H9 (cell line): Measurements from ENCODE around the gene TDP1. TPM values are rescaled to one million over a fixed set of nuclear protein-coding genes. Genes with fewer than 3 reads are reported as not detected.

ENCODE experiments used
- DNase-seq: peaks from one replicate; pipeline ENCODE4 v3.0.0-alpha.2; 2017
- H2AFZ ChIP-seq: one replicate; pipeline ENCODE4 v1.6.1; 2013; ENCODE audit warnings: mild to moderate bottlenecking, low read length, control low read depth, moderate library complexity
- H2AK5ac ChIP-seq: 2 replicates; pipeline ENCODE4 v1.6.1; 2013; ENCODE audit warnings: low read length, control low read depth, mixed read lengths; ENCODE audit not compliant: insufficient read length
- H2BK120ac ChIP-seq: one replicate; pipeline ENCODE4 v1.6.1; 2013; ENCODE audit warnings: low read depth, mild to moderate bottlenecking, low read length, control low read depth, inconsistent platforms; ENCODE audit not compliant: poor library complexity, severe bottlenecking
- H2BK12ac ChIP-seq: 2 replicates; pipeline ENCODE4 v1.6.1; 2013; ENCODE audit warnings: low read length, control low read depth, mixed read lengths, low read depth; ENCODE audit not compliant: insufficient read length
- H2BK15ac ChIP-seq: 2 replicates; pipeline ENCODE4 v1.6.1; 2013; ENCODE audit warnings: low read depth, low read length, control low read depth
- H2BK20ac ChIP-seq: one replicate; pipeline ENCODE4 v1.6.1; 2013; ENCODE audit warnings: low read depth, mild to moderate bottlenecking, low read length, control low read depth, inconsistent platforms; ENCODE audit not compliant: poor library complexity, severe bottlenecking
- H2BK5ac ChIP-seq: 2 replicates; pipeline ENCODE4 v1.6.1; 2013; ENCODE audit warnings: low read length, control low read depth, mixed read lengths; ENCODE audit not compliant: insufficient read length
- H3K14ac ChIP-seq: 2 replicates; pipeline ENCODE4 v1.6.1; 2013; ENCODE audit warnings: low read length, control low read depth; ENCODE audit not compliant: insufficient read depth
- H3K18ac ChIP-seq: 2 replicates; pipeline ENCODE4 v1.6.1; 2013; ENCODE audit warnings: low read depth, mild to moderate bottlenecking, mixed read lengths, low read length, control low read depth; ENCODE audit not compliant: insufficient read length
- H3K23ac ChIP-seq: 2 replicates; pipeline ENCODE4 v1.6.1; 2013; ENCODE audit warnings: low read length, control low read depth, mixed read lengths, low read depth; ENCODE audit not compliant: insufficient read length
- H3K23me2 ChIP-seq: 2 replicates; pipeline ENCODE4 v1.6.1; 2013; ENCODE audit warnings: low read depth, mild to moderate bottlenecking, mixed read lengths, low read length, control low read depth; ENCODE audit not compliant: insufficient read length, poor library complexity, severe bottlenecking
- H3K27ac ChIP-seq: 2 replicates; pipeline ENCODE4 v1.5.1; 2013; ENCODE audit warnings: low read length, control low read depth, mixed read lengths, low read depth; ENCODE audit not compliant: insufficient read length
- H3K27me3 ChIP-seq: 2 replicates; pipeline ENCODE4 v1.6.1; 2013; ENCODE audit warnings: low read length, control low read depth, inconsistent platforms; ENCODE audit not compliant: insufficient read depth
- H3K4ac ChIP-seq: 2 replicates; pipeline ENCODE4 v1.6.1; 2013; ENCODE audit warnings: low read depth, mild to moderate bottlenecking, control low read depth, inconsistent platforms, low read length, moderate library complexity
- H3K4me1 ChIP-seq: 2 replicates; pipeline ENCODE4 v1.6.1; 2013; ENCODE audit warnings: low read length, control low read depth, inconsistent platforms; ENCODE audit not compliant: insufficient read depth
- H3K4me2 ChIP-seq: 2 replicates; pipeline ENCODE4 v1.6.1; 2013; ENCODE audit warnings: low read length, control low read depth, mixed read lengths; ENCODE audit not compliant: insufficient read length, insufficient read depth
- H3K56ac ChIP-seq: 2 replicates; pipeline ENCODE4 v1.6.1; 2013; ENCODE audit warnings: low read depth, mild to moderate bottlenecking, mixed read lengths, low read length, control low read depth; ENCODE audit not compliant: insufficient read length
- H3K79me1 ChIP-seq: 2 replicates; pipeline ENCODE4 v1.6.1; 2013; ENCODE audit warnings: low read depth, mild to moderate bottlenecking, moderate library complexity, low read length, control low read depth, inconsistent platforms; ENCODE audit not compliant: insufficient read depth, poor library complexity, severe bottlenecking
- H3K79me2 ChIP-seq: 2 replicates; pipeline ENCODE4 v1.6.1; 2013; ENCODE audit warnings: low read length, control low read depth, inconsistent platforms; ENCODE audit not compliant: insufficient read depth
- H3K9ac ChIP-seq: 2 replicates; pipeline ENCODE4 v1.6.1; 2013; ENCODE audit warnings: low read length, control low read depth, mixed read lengths; ENCODE audit not compliant: insufficient read length; ENCODE audit errors: extremely low read depth
- H3K9me3 ChIP-seq: one replicate; pipeline ENCODE4 v1.6.1; 2013; ENCODE audit warnings: low read depth, low read length, inconsistent platforms; ENCODE audit not compliant: control insufficient read depth
- H3T11ph ChIP-seq: one replicate; pipeline ENCODE4 v1.6.1; 2013; ENCODE audit warnings: mild to moderate bottlenecking, low read length, control low read depth, inconsistent platforms
- H4K20me1 ChIP-seq: one replicate; pipeline ENCODE4 v1.6.1; 2013; ENCODE audit not compliant: control insufficient read depth, insufficient read length, insufficient read depth
- H4K5ac ChIP-seq: 2 replicates; pipeline ENCODE4 v1.6.1; 2013; ENCODE audit warnings: low read depth, mild to moderate bottlenecking, mixed read lengths, low read length, control low read depth; ENCODE audit not compliant: insufficient read length
- H4K8ac ChIP-seq: replicated peaks from 2 replicates; pipeline ENCODE4 v1.6.1; 2013; ENCODE audit warnings: low read length, control low read depth, mixed read lengths, low read depth; ENCODE audit not compliant: insufficient read length
- H4K91ac ChIP-seq: 2 replicates; pipeline ENCODE4 v1.6.1; 2013; ENCODE audit warnings: low read depth, mild to moderate bottlenecking, moderate library complexity, mixed read lengths, low read length, control low read depth; ENCODE audit not compliant: insufficient read length
- H3K27ac Mint-ChIP-seq, 3 experiments: 2 replicates in 2 of 3; 3 replicates in 1 of 3; pipeline ENCODE4 v1.8.0; 2020 to 2021; ENCODE audit warnings: mixed read lengths in 3 of 3, mild to moderate bottlenecking in 1 of 3, moderate library complexity in 1 of 3
- H3K27me3 Mint-ChIP-seq: 2 replicates; pipeline ENCODE4 v1.8.0; 2021; ENCODE audit warnings: low read depth, mild to moderate bottlenecking, moderate library complexity, mixed read lengths
- H3K36me3 Mint-ChIP-seq, 3 experiments: 2 replicates in 2 of 3; 3 replicates in 1 of 3; pipeline ENCODE4 v1.8.0; 2020 to 2021; ENCODE audit warnings: low read depth in 3 of 3, mixed read lengths in 3 of 3; ENCODE audit not compliant: insufficient read depth in 1 of 3
- H3K4me1 Mint-ChIP-seq, 2 experiments: 2 replicates each; pipeline ENCODE4 v1.8.0; 2020; ENCODE audit warnings: mixed read lengths in 2 of 2
- H3K4me3 Mint-ChIP-seq, 2 experiments: 2 replicates in 1 of 2; 3 replicates in 1 of 2; pipeline ENCODE4 v1.8.0; 2020 to 2021; ENCODE audit warnings: mild to moderate bottlenecking in 2 of 2, mixed read lengths in 2 of 2, moderate library complexity in 1 of 2
- H3K9me3 Mint-ChIP-seq, 2 experiments: 2 replicates in 1 of 2; 3 replicates in 1 of 2; pipeline ENCODE4 v1.8.0; 2020; ENCODE audit warnings: mild to moderate bottlenecking in 2 of 2, mixed read lengths in 2 of 2, moderate library complexity in 1 of 2
- CTCF ChIP-seq: fragments of 200-600 bp; sonication (generic); conservative IDR thresholded peaks from 3 replicates; pipeline ENCODE4 v1.8.0; 2021; ENCODE audit warnings: antibody characterized with exemption, mild to moderate bottlenecking
- WGBS: extraction: QIAGEN DNeasy Blood & Tissue Kit; methylation state at CpG from one replicate; pipeline ENCODE4 v1.1.7; 2013; ENCODE audit warnings: missing lambda C conversion rate, low lambda C conversion rate, mixed read lengths; ENCODE audit not compliant: insufficient read length; ENCODE audit errors: extremely low coverage; 5-methylcytosine and 5-hydroxymethylcytosine counted together
- total RNA-seq: library from RNA; stranded (reverse); gene quantifications from 2 replicates; pipeline ENCODE4 v1.2.1, GENCODE V29; 2021

Gene TDP1
- total RNA-seq, 1 experiment from 2014 or later = 53.4 TPM

- Histone ChIP-seq H3K23me2 (no peaks in the 10 kb centered on the region), H3T11ph (no peak overlapping the region), H2BK20ac (no peak overlapping the region), H2AK5ac (no peak overlapping the region), H4K20me1 (no peaks in the 10 kb centered on the region), H2BK120ac (no peak overlapping the region), H2AFZ (no peak overlapping the region), H3K27ac (no peak overlapping the region), H2BK12ac (no peak overlapping the region), H2BK5ac (no peak overlapping the region), H3K18ac (no peak overlapping the region), H3K56ac (no peak overlapping the region), H4K8ac (no peak overlapping the region), H3K23ac (no peak overlapping the region), H3K4me2 (no peak overlapping the region), H3K9me3 (no peaks in the 10 kb centered on the region), H4K5ac (no peak overlapping the region), H2BK15ac (no peak overlapping the region), H3K79me2 (no peaks in the 10 kb centered on the region; the same call in 1 of the 2 replicates), H3K14ac (no peak overlapping the region), H3K9ac (no peak overlapping the region), H3K79me1 (no peaks in the 10 kb centered on the region), H4K91ac (no peak overlapping the region), H3K27me3 (no peaks in the 10 kb centered on the region), H3K4me1 (no peaks in the 10 kb centered on the region), H3K4ac (no peak overlapping the region)
- no peak for TF ChIP-seq CTCF
- no peaks in the 10 kb centered on the region for H3K27me3 Mint-ChIP-seq
- no peak for DNase-seq
- no peaks in the 10 kb centered on the region for H3K9me3 Mint-ChIP-seq
- WGBS = no CpG with 5 or more reads among the region's 4 CpGs
- H3K27ac Mint-ChIP-seq = no peak overlapping the region
- peaks cover 19 to 70% (median 70%) of the 10 kb centered on the region in 3 experiments; a peak in 6 of 7 replicates for H3K36me3 Mint-ChIP-seq
- no peak overlapping the region for H3K4me3 Mint-ChIP-seq
- H3K4me1 Mint-ChIP-seq = no peaks in the 10 kb centered on the region
Observed at GRCh38 chr14:89977668-89978067, 21.9 kb downstream of the TDP1 start.
